K562 (cell line): ENCODE measurements around the gene POU2AF2. TPM values are rescaled to one million over a fixed set of nuclear protein-coding genes. Genes with fewer than 3 reads are reported as not detected.

Experiments used
- ATAC-seq: fragments of 200-7000 bp; cut with Tn5 transposase; 3 replicates; pipeline ENCODE4 v1.9.1; 2020; ENCODE audit warnings: moderate library complexity
- BruUV-seq: library from RNA; stranded (reverse); fragments of 400-500 nt; replicated peaks from 2 replicates; lab custom pipeline; 2021; lab: Mats Ljungman, UMichigan
- CTCF ChIA-PET: fragments of 300-600 bp; formaldehyde crosslinking; extraction: SDS; loops from one replicate; lab custom pipeline; 2021; ENCODE audit warnings: low intra/inter-chr PET ratio; lab: Yijun Ruan, JAX
- POLR2A ChIA-PET: fragments of 300-600, 350-650 bp; sonication (Branson Sonifier 250); formaldehyde crosslinking; extraction: SDS; loops from one replicate; lab custom pipeline; 2021; ENCODE audit warnings: antibody characterized with exemption, inconsistent platforms; lab: Yijun Ruan, JAX
- DNase-seq, 4 experiments: peaks; one replicate each; pipeline versions ENCODE4 v3.0.0 to v3.0.0-alpha.2; 2011 to 2018; ENCODE audit warnings: low spot score in 3 of 4, mixed read lengths in 3 of 4; ENCODE audit errors: extremely low read depth in 1 of 4
- FAIRE-seq: peaks from 2 replicates; lab custom pipeline; 2011; peaks lifted over from hg19 to GRCh38; lab: Jason Lieb, UNC
- H2AFZ ChIP-seq: 2 replicates; pipeline ENCODE4 v1.6.0; 2011; ENCODE audit warnings: low read depth, low read length, control low read depth, inconsistent platforms
- H3K27ac ChIP-seq: fragments of 200-600 bp; 3 replicates; pipeline ENCODE4 v1.8.0; 2011; ENCODE audit warnings: low read depth, mild to moderate bottlenecking, control low read depth, inconsistent platforms, low read length, moderate library complexity, mixed read lengths; ENCODE audit errors: extremely low read depth
- H3K27me3 ChIP-seq, 2 experiments: fragments of 300-600 bp in 1 of 2; 2 replicates in 1 of 2; 3 replicates in 1 of 2; pipeline versions ENCODE4 v1.6.0 to v1.8.0; 2011; ENCODE audit warnings: inconsistent platforms in 2 of 2, low read length in 2 of 2, mild to moderate bottlenecking in 1 of 2, mixed read lengths in 1 of 2, moderate library complexity in 1 of 2; ENCODE audit not compliant: control insufficient read depth in 2 of 2, insufficient read depth in 2 of 2
- H3K36me3 ChIP-seq: fragments of 300-600 bp; 3 replicates; pipeline ENCODE4 v1.8.0; 2011; ENCODE audit warnings: mild to moderate bottlenecking, low read length, inconsistent platforms; ENCODE audit not compliant: control insufficient read depth, insufficient read depth
- H3K4me1 ChIP-seq, 2 experiments: fragments of 200-600 bp in 1 of 2; replicated peaks in 1 of 2; 2 replicates in 1 of 2; 3 replicates in 1 of 2; pipeline versions ENCODE4 v1.5.1 to v1.8.0; 2011; ENCODE audit warnings: inconsistent platforms in 2 of 2, low read length in 2 of 2, mild to moderate bottlenecking in 1 of 2, mixed read lengths in 1 of 2, moderate library complexity in 1 of 2; ENCODE audit not compliant: control insufficient read depth in 2 of 2, insufficient read depth in 2 of 2
- H3K4me2 ChIP-seq: 2 replicates; pipeline ENCODE4 v1.6.1; 2011; ENCODE audit warnings: low read length, control low read depth, inconsistent platforms, mixed read lengths; ENCODE audit not compliant: insufficient read depth
- H3K4me3 ChIP-seq: fragments of 200-600 bp; sonication (generic), shearing (Covaris generic); 2 replicates; pipeline ENCODE4 v1.5.1; 2016; ENCODE audit warnings: control low read depth, inconsistent platforms
- H3K79me2 ChIP-seq: fragments of 200-600 bp; 3 replicates; pipeline ENCODE4 v1.8.0; 2011; ENCODE audit warnings: low read length, inconsistent platforms; ENCODE audit not compliant: control insufficient read depth, insufficient read depth
- H3K9ac ChIP-seq, 2 experiments: 2 replicates each; pipeline versions ENCODE4 v1.6.0 to v1.6.1; 2011; ENCODE audit warnings: low read depth in 2 of 2, low read length in 2 of 2, control low read depth in 1 of 2, inconsistent platforms in 1 of 2, mild to moderate bottlenecking in 1 of 2, mixed read lengths in 1 of 2; ENCODE audit not compliant: insufficient read depth in 1 of 2
- H3K9me1 ChIP-seq: one replicate; pipeline ENCODE4 v1.6.0; 2011; ENCODE audit warnings: inconsistent platforms, mild to moderate bottlenecking, low read length, moderate library complexity; ENCODE audit not compliant: control insufficient read depth, insufficient read depth
- H3K9me3 ChIP-seq: replicated peaks from 2 replicates; pipeline ENCODE4 v1.5.1; 2011; ENCODE audit warnings: low read depth, low read length, inconsistent platforms; ENCODE audit not compliant: control insufficient read depth, insufficient read depth
- H4K20me1 ChIP-seq: replicated peaks from 2 replicates; pipeline ENCODE4 v1.6.1; 2011; ENCODE audit warnings: low read length, inconsistent platforms, mixed read lengths; ENCODE audit not compliant: control insufficient read depth, insufficient read depth
- DMBX1 ChIP-seq: fragments of 250-450 bp; sonication (Bioruptor Pico); IDR thresholded peaks from 2 replicates; pipeline ENCODE4 v1.8.0; 2022; ENCODE audit warnings: inconsistent platforms, mild to moderate bottlenecking, moderate library complexity, borderline replicate concordance
- PHB2 ChIP-seq: fragments of 450-650 bp; IDR thresholded peaks from 2 replicates; pipeline ENCODE4 v1.6.1; 2017; ENCODE audit warnings: low read depth
- POLR2AphosphoS5 ChIP-seq: IDR thresholded peaks from 2 replicates; pipeline ENCODE4 v1.6.1; 2011; ENCODE audit warnings: mild to moderate bottlenecking, low read depth, low read length, moderate library complexity; ENCODE audit not compliant: control insufficient read depth, insufficient read depth
- RB1 ChIP-seq: fragments of 450-650 bp; IDR thresholded peaks from 2 replicates; pipeline ENCODE4 v1.6.1; 2017; ENCODE audit warnings: low read depth, mild to moderate bottlenecking
- ZNF785 ChIP-seq: fragments of 250-450 bp; sonication (Bioruptor Pico); IDR thresholded peaks from 2 replicates; pipeline ENCODE4 v1.4.0; 2020; ENCODE audit warnings: mild to moderate bottlenecking
- WGBS: fragments of 100-300 bp; shearing (Covaris generic); methylation state at CpG from one replicate; pipeline ENCODE4 v1.1.6; 2016; ENCODE audit warnings: low coverage, mixed read lengths; ENCODE audit not compliant: insufficient coverage; ENCODE audit errors: missing lambda C conversion rate; 5-methylcytosine and 5-hydroxymethylcytosine counted together
- in situ Hi-C: fragments of 300-500 bp; cut with MboI; formaldehyde crosslinking; loops from 4 replicates; pipeline ENCODE4 v1.15.0; 2018; ENCODE audit warnings: inconsistent platforms, mixed read lengths
- intact Hi-C: fragments of 100-400 bp; cut with micrococcal nuclease; formaldehyde crosslinking; loops from 2 replicates; pipeline ENCODE4 v1.14.2; 2022
- polyA plus RNA-seq, 8 experiments: library from polyadenylated mRNA; depleted of rRNA in 4 of 8; stranded (reverse) in 5 of 8; unstranded in 3 of 8; fragments of >200 nt; fragmentation: Nextera tagmentation in 2 of 8; fragmentation: Illumina TruSeq in 1 of 8; extraction: Ambion mirVana in 2 of 8; extraction: Trizol in 1 of 8; gene quantifications; 2 replicates each; pipeline versions ENCODE4 v1.2.1 to v1.2.3, GENCODE V29; 2011 to 2014; ENCODE audit warnings: inconsistent platforms in 1 of 8, missing spikeins in 1 of 8
- total RNA-seq, 7 experiments: library from RNA; depleted of rRNA in 6 of 7; stranded (reverse); fragments of >200 nt in 6 of 7; fragmentation: Illumina TruSeq in 2 of 7; extraction: Trizol in 2 of 7; gene quantifications; 2 replicates each; pipeline versions ENCODE4 v1.2.1 to v1.2.3, GENCODE V29; 2011 to 2021; ENCODE audit warnings: low replicate concordance in 1 of 7
- TF ChIP-seq, protein P1 (sequence below): fragments of 250-450 bp; sonication (Bioruptor Pico); IDR thresholded peaks from 2 replicates; pipeline ENCODE4 v1.8.0; 2021; ENCODE audit warnings: borderline replicate concordance, mild to moderate bottlenecking, moderate library complexity; ENCODE audit not compliant: poor library complexity, severe bottlenecking

POU2AF2 gene
- total and polyA plus RNA-seq, 9 of the 15 experiments (the other 6 are each of a cell fraction or from before 2014, with no cell fraction given) = not detected

- Histone ChIP-seq H3K4me2 (no peak overlapping the region), H2AFZ (no peak overlapping the region), H3K27ac (no peak overlapping the region), H4K20me1 (no peaks in the 10 kb centered on the region), H3K9me1 (no peaks in the 10 kb centered on the region), H3K27me3 (peaks cover 0 to 8% of the 10 kb centered on the region in 2 experiments; a peak in 2 of 5 replicates), H3K9me3 (no peaks in the 10 kb centered on the region), H3K79me2 (no peaks in the 10 kb centered on the region), H3K4me1 (no peaks in the 10 kb centered on the region), H3K4me3 (no peak overlapping the region), H3K9ac (no peak overlapping the region), H3K36me3 (no peaks in the 10 kb centered on the region)
- CTCF ChIA-PET = no interaction called here
- POLR2A ChIA-PET = no interaction called here
- in situ Hi-C loops = no loop called here
- ATAC-seq (no peak), DNase-seq (no peak), FAIRE-seq (no peak)
- 0% methylated on average over 7 of the region's 7 CpGs for WGBS
- intact Hi-C loops = no loop called here
- BruUV-seq = no TSS peak
- TF ChIP-seq DMBX1 (CRISPR knock-in tag) (no peak), PHB2 (no peak), RB1 (no peak), POLR2AphosphoS5 (no peak), ZNF785 (no peak)
- TF ChIP-seq, protein P1, sequence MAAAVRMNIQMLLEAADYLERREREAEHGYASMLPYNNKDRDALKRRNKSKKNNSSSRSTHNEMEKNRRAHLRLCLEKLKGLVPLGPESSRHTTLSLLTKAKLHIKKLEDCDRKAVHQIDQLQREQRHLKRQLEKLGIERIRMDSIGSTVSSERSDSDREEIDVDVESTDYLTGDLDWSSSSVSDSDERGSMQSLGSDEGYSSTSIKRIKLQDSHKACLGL (CRISPR knock-in tag) = no peak
Observed at GRCh38 chr11:111308140-111308539, 62.6 kb downstream of the POU2AF2 start.
